GM18505 (cell line): Measurements from ENCODE around the gene CA14.

Source experiments
- ATAC-seq: cut with Tn5 transposase; IDR thresholded peaks from one replicate; pipeline ENCODE4 v1.9.1; 2021; ENCODE audit not compliant: unreplicated experiment
- POLR2A ChIP-seq: IDR thresholded peaks from 4 replicates; pipeline ENCODE4 v1.6.1; 2011; ENCODE audit warnings: borderline replicate concordance; ENCODE audit not compliant: insufficient read depth, insufficient read length; ENCODE audit errors: extremely low read depth

The CA14 gene

GRCh38 chr1:150311762-150312161, 54.2 kb downstream of the CA14 start:
- no peak for TF ChIP-seq POLR2A
- ATAC-seq, result no peak
